Breast epithelium (tissue), 3 donors: ENCODE measurements around the gene ART5.

Source experiments
- POLR2AphosphoS5 ChIP-seq, 3 donors: sonication (generic); formaldehyde crosslinking; IDR thresholded peaks; one replicate each; pipeline ENCODE4 v1.6.1; 2017; ENCODE audit warnings: antibody characterized with exemption in 3 of 3
- TF ChIP-seq, protein P1 (sequence below), 3 donors: fragments of 450-650 bp; IDR thresholded peaks; one replicate each; pipeline ENCODE4 v1.5.1; 2016 to 2017; ENCODE audit warnings: antibody characterized with exemption in 3 of 3, mild to moderate bottlenecking in 3 of 3, moderate library complexity in 3 of 3

- TF ChIP-seq POLR2AphosphoS5 (IDR thresholded peaks at IDR 0.05) = no peak
- TF ChIP-seq, protein P1, sequence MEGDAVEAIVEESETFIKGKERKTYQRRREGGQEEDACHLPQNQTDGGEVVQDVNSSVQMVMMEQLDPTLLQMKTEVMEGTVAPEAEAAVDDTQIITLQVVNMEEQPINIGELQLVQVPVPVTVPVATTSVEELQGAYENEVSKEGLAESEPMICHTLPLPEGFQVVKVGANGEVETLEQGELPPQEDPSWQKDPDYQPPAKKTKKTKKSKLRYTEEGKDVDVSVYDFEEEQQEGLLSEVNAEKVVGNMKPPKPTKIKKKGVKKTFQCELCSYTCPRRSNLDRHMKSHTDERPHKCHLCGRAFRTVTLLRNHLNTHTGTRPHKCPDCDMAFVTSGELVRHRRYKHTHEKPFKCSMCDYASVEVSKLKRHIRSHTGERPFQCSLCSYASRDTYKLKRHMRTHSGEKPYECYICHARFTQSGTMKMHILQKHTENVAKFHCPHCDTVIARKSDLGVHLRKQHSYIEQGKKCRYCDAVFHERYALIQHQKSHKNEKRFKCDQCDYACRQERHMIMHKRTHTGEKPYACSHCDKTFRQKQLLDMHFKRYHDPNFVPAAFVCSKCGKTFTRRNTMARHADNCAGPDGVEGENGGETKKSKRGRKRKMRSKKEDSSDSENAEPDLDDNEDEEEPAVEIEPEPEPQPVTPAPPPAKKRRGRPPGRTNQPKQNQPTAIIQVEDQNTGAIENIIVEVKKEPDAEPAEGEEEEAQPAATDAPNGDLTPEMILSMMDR (IDR thresholded peaks at IDR 0.05) = no peak
Observed at GRCh38 chr11:3683039-3683438, 41.2 kb upstream of the ART5 start.
